HG03469 (cell line): Measurements from ENCODE around the gene SGSM1.

Experiments used
- ATAC-seq: cut with Tn5 transposase; IDR thresholded peaks from one replicate; pipeline ENCODE4 v1.9.1; 2021; ENCODE audit warnings: mild to moderate bottlenecking, moderate library complexity, moderate number of reproducible peaks; ENCODE audit not compliant: unreplicated experiment

The SGSM1 gene

DNA sequence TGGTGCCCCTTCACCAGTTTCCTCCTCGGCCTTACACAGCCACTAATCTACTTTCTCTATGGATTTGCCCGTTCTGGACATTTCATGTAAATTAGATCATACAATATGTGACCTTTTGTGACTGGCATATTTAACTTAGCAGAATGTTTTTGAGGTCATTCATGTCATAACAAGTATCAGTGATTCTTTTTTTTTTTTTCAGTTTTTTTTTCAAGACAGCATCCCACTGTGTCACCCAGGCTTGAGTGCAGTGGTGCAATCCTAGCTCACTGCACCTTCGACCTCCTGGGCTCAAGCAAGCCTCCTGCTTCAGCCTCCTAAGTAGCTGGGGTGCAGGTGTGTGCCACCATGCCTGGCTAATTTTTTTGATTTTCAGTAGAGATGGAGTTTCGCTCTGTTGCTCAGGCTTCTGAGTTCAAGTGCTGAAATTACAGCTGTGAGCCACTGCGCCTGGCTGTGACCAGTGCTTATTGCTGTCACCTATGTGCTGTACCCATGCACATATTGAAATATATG lies 169.2 kb downstream of the SGSM1 start:
- ATAC-seq: no peak

- no peak for ATAC-seq
Observed at GRCh38 chr22:24975813-24976341, 169.9 kb downstream of the SGSM1 start.

GRCh38 chr22:24976442-24977218 lies 170.6 kb downstream of the SGSM1 start:
- ATAC-seq: no peak
